Measurements from ENCODE around the gene CSGALNACT2. TPM values are rescaled to one million over a fixed set of nuclear protein-coding genes. Genes with fewer than 3 reads are reported as not detected.

The CSGALNACT2 gene
- total and polyA plus RNA-seq, 9 of the 15 experiments (the other 6 are each of a cell fraction or from before 2014, with no cell fraction given): 1.4 to 7.3 (median 3.5) TPM

DNA sequence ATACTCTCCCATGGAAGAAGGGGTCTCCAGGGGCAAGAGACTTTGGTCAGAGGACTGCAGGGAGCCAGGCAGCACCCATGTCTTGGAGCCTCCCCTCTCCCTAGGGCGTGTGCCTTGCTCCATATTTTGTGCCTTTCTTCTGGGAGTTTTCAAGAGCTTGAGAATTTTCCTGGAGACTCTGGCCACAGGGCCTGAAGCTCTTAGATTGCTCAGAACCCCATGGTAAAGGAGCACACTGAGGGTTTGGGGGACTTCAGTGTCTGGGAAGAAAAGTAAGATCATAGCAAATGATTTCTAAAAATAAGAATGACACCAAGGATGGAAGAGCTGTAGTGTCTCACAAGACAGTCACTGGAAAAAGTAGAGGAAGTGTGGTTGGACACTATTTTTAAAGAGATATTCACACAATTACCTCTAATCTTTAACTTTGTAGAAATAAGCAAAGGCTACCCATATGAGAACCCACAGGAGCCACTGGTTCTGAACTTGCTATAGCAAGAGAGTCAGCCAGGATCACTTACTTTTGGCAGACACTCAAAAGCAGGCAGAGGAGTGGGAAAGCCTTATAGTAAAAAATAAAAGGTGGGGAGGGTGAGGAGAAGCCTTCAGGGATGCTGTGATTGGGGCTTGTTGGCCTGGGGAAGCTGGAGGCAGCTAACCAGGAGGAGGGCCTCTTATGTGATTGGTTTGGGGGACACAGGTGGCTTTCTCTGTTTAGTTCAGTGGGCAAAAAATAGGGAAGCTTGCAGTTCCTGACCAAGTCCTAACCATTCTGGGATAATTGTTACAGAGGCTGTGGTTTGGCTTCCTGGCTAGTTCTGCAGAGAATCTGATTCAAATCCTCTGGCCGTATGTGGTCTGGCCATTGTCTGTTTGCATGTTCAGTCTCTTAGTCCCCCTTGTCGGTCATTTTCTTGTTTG is 5.1 kb upstream of the CSGALNACT2 start (continued):
- TF ChIP-seq, protein P1, sequence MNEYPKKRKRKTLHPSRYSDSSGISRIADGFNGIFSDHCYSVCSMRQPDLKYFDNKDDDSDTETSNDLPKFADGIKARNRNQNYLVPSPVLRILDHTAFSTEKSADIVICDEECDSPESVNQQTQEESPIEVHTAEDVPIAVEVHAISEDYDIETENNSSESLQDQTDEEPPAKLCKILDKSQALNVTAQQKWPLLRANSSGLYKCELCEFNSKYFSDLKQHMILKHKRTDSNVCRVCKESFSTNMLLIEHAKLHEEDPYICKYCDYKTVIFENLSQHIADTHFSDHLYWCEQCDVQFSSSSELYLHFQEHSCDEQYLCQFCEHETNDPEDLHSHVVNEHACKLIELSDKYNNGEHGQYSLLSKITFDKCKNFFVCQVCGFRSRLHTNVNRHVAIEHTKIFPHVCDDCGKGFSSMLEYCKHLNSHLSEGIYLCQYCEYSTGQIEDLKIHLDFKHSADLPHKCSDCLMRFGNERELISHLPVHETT (CRISPR knock-in tag; conservative IDR thresholded peaks at IDR 0.05 in 1 of 2, IDR thresholded peaks at IDR 0.05 in 1 of 2): no peak
- TF ChIP-seq RBM25 (IDR thresholded peaks at IDR 0.05; ENCODE audit: low read depth, low read length, severe bottlenecking): no peak

DNA sequence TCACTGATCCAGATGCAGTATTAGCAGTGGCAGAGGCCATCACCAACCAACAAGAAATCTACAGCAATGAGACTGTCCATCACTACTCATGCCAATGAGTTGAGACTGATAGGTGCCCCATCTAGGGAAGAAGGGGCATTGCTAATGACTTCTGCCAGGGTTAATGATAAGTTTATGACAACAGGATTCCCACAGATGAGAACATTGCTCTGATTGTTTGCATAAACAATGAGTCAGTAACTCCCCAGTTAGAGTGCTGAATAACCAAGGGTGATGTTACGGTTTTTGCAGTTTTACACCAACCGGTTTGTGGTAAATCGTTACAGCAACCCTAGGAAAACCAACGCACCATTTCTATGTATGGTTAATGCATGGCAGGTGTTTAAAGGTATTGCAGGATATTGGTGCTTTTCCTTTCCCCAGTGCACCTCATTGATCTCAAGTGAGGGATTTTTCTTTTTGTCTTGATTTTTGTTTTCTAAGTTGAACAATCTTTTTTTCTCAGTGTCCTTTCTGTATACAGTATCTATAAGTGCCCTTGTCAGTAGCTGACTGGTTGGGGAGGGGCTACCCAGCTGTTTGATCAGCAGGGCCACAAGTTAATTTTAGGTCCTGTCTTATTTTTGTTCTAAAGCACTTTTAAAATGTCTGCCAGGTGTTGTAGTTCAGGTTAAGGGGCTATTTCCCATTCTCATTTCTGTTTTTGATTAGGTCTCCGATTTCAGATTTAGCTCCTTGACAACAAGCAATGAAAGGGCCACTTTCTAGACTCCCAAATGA is 3.9 kb upstream of the CSGALNACT2 start:
- intact Hi-C loops (cut with micrococcal nuclease) (loop anchor here (10.0 kb wide), 2 partner anchors 210 to 330 kb away; no protein-coding TSS in a partner anchor), in situ Hi-C loops (cut with MboI) (no loop called here)
- under 1% methylated on average over 5 of the region's 5 CpGs for WGBS (ENCODE audit: insufficient coverage, low coverage, missing lambda C conversion rate)
- TF ChIP-seq RFX5 (IDR thresholded peaks at IDR 0.05; ENCODE audit: low read depth, low read length) (no peak), POLR3G (IDR thresholded peaks at IDR 0.05; ENCODE audit: extremely low read depth, insufficient read length, insufficient replicate concordance) (no peak), ZNF24 (IDR thresholded peaks at IDR 0.05) (no peak), HDAC1 (IDR thresholded peaks at IDR 0.05) (no peak), NFE2L1 (tag; IDR thresholded peaks at IDR 0.05; ENCODE audit: borderline replicate concordance, low read depth) (no peak)
- TF ChIP-seq, protein P2, sequence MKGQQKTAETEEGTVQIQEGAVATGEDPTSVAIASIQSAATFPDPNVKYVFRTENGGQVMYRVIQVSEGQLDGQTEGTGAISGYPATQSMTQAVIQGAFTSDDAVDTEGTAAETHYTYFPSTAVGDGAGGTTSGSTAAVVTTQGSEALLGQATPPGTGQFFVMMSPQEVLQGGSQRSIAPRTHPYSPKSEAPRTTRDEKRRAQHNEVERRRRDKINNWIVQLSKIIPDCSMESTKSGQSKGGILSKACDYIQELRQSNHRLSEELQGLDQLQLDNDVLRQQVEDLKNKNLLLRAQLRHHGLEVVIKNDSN (CRISPR knock-in tag; IDR thresholded peaks at IDR 0.05): no peak
- TF ChIP-seq, protein P3, sequence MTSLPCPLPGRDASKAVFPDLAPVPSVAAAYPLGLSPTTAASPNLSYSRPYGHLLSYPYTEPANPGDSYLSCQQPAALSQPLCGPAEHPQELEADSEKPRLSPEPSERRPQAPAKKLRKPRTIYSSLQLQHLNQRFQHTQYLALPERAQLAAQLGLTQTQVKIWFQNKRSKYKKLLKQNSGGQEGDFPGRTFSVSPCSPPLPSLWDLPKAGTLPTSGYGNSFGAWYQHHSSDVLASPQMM (CRISPR knock-in tag; IDR thresholded peaks at IDR 0.05): no peak
- TF ChIP-seq, protein P4, sequence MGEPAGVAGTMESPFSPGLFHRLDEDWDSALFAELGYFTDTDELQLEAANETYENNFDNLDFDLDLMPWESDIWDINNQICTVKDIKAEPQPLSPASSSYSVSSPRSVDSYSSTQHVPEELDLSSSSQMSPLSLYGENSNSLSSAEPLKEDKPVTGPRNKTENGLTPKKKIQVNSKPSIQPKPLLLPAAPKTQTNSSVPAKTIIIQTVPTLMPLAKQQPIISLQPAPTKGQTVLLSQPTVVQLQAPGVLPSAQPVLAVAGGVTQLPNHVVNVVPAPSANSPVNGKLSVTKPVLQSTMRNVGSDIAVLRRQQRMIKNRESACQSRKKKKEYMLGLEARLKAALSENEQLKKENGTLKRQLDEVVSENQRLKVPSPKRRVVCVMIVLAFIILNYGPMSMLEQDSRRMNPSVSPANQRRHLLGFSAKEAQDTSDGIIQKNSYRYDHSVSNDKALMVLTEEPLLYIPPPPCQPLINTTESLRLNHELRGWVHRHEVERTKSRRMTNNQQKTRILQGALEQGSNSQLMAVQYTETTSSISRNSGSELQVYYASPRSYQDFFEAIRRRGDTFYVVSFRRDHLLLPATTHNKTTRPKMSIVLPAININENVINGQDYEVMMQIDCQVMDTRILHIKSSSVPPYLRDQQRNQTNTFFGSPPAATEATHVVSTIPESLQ (CRISPR knock-in tag; IDR thresholded peaks at IDR 0.05): no peak
- TF ChIP-seq, protein P5, sequence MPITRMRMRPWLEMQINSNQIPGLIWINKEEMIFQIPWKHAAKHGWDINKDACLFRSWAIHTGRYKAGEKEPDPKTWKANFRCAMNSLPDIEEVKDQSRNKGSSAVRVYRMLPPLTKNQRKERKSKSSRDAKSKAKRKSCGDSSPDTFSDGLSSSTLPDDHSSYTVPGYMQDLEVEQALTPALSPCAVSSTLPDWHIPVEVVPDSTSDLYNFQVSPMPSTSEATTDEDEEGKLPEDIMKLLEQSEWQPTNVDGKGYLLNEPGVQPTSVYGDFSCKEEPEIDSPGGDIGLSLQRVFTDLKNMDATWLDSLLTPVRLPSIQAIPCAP (CRISPR knock-in tag; IDR thresholded peaks at IDR 0.05; ENCODE audit: borderline replicate concordance): no peak

More for the DNA sequence above, 3.9 kb upstream of the CSGALNACT2 start:
- peaks cover 18 to 19% of the 10 kb centered on the region in 2 experiments; a peak in 4 of 5 replicates for H3K27me3 ChIP-seq (ENCODE audit: control insufficient read depth in 2 of 2, insufficient read depth in 2 of 2, low read length in 2 of 2)
- no peak overlapping the region for H3K27ac ChIP-seq (ENCODE audit: extremely low read depth, low read depth, low read length)
- no peak for ATAC-seq
- no peak for DNase-seq (ENCODE audit: extremely low read depth in 1 of 4, low spot score in 3 of 4)
- no peaks in the 10 kb centered on the region for H3K9me1 ChIP-seq (ENCODE audit: control insufficient read depth, insufficient read depth, low read length)
- no peak overlapping the region for H3K9ac ChIP-seq (ENCODE audit: insufficient read depth in 1 of 2, low read depth in 2 of 2, low read length in 2 of 2)
- H3K4me3 ChIP-seq: no peak overlapping the region
- H3K4me2 ChIP-seq (ENCODE audit: insufficient read depth, low read length): no peak overlapping the region
- H3K4me1 ChIP-seq (replicated peaks in 1 of 2; ENCODE audit: control insufficient read depth in 2 of 2, insufficient read depth in 2 of 2, low read length in 2 of 2): peaks cover 6 to 21% of the 10 kb centered on the region in 2 experiments
- ChIA-PET CTCF (ENCODE audit: low intra/inter-chr PET ratio) (no interaction called here), POLR2A (no interaction called here)
- peaks cover 7% of the 10 kb centered on the region; the same call in 2 of the 3 replicates for H3K79me2 ChIP-seq (ENCODE audit: control insufficient read depth, insufficient read depth, low read length)
- no peaks in the 10 kb centered on the region for H3K36me3 ChIP-seq (ENCODE audit: control insufficient read depth, insufficient read depth, low read length)
- FAIRE-seq: no peak
- H3K9me3 ChIP-seq (replicated peaks; ENCODE audit: control insufficient read depth, insufficient read depth, low read depth, low read length): no peaks in the 10 kb centered on the region
- no TSS peak for BruUV-seq (replicated peaks)
- H4K20me1 ChIP-seq (replicated peaks; ENCODE audit: control insufficient read depth, insufficient read depth, low read length): no peaks in the 10 kb centered on the region
- no peak overlapping the region for H2AFZ ChIP-seq (ENCODE audit: low read depth, low read length)
